HG03575 (cell line): Measurements from ENCODE around the gene MAMLD1.

Source experiments
- ATAC-seq: cut with Tn5 transposase; IDR thresholded peaks from one replicate; pipeline ENCODE4 v1.9.1; 2021; ENCODE audit not compliant: unreplicated experiment, insufficient number of reproducible peaks, low FRiP score; ENCODE audit errors: extremely low read depth

The MAMLD1 gene

DNA sequence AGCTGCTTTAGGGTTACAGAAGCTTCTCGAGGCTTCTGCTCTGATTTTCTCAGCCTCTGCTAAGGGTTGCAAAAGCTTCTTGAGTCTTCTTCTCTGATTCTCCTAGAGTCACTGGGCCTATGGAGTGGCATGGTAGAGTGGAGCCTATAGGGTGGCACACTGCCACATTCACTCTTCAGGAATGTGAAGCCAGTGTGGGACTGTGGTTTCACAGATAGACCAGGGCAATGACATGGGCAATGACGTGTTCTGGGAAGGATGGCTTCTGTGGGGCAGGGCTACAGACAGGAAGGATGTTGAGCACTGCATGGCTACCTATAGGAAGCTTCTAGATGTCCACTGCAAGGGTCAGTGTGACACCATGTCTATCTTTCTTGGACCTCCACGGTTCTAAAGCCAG lies 11.0 kb upstream of the MAMLD1 start:
- no peak for ATAC-seq

DNA sequence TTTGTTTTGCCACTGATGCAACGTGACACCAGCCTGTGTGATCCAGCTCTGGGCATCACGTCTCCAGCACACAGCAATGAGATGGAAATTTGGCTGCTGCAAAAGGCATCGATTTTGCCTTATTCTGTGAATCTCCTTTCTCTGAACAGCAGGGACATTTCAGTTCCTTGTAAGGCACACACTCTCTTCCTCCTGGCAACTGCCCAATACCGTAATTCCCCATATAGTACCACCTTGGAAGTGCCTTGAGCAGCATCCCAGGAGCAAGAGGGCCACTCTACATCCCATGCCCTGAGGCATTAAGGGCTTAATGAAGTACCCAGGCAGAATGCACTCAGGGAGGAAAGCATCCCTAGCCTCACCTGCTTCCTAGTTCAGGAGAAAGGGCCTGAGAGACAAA lies 10.5 kb upstream of the MAMLD1 start:
- ATAC-seq, result no peak

DNA sequence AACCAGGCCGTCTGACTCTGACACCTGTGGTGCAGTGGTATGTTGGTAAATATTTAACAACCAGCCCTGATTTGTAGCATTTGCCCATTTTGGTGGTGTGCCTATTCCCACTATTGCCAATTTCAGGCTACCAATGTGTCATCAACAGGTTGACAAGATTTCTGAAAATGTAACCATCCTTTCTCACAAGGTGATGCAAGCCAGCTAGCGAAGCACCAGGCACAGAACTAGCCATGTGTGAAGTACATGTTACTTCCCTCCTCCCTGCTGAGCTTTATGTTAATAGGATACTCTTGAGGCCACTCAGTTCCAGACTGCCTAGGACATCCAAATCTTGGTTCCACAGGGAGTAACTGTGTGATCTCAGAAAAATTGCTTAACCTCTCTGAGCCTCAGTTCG lies 7.2 kb upstream of the MAMLD1 start:
- no peak for ATAC-seq

DNA sequence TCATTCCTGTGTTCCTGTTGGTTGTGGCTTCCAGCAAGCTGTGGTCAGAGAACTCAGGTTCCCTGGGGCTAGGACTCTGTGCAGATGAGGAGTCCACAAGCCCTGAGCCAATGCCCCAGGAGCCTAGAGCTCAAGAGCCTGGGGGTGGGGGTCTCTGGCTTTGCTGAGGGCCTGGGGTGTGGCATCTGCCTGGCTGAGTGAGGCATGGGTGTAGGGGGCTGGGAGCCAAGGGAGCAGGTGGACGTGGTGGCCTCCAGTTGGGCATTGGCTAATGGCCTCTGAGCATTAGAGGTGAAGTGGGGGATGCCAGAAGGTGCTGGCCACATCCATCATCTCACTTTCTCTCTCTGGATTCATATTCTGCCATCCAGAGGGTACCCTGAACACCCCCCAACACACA lies 5.3 kb upstream of the MAMLD1 start:
- ATAC-seq, result no peak

DNA sequence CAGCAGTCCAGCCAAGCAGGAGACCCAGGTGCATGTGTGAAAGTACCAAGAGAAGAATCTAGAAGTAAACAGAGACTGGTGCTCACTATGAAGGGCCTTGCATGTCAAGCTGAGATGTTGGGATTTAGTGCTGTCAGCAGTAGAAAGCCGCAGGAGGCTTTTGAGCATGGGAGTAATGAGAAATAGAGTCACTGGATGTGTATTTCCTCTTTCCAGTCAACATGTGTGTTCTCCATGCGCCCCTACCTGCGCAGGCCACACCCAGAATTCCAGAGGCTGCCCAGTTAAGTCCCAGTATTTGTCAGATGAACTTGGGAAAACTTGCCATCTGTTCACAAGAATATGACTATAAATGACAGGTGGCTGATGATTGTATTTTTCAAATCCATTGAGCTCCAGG lies 4.5 kb upstream of the MAMLD1 start:
- no peak for ATAC-seq

DNA sequence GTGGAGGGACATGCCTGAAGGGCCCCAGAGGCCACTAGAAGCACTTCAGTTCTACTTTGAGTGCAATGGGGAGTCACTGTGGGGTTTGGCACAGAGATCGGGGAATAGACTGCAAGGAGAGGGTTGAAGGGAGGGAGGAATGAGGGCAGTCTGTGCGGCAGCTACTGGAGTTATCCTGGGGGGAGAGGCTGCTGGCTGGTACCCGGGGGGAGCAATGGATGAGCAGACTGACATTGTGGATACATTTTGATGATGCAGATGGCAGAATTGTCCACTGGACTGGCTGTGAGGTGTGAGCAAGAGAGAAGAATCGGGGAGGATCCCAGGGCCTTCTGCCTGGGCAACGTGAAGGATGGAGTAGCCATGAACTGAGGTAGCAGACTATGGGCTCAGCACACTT lies 2.8 kb upstream of the MAMLD1 start:
- ATAC-seq, result no peak

DNA sequence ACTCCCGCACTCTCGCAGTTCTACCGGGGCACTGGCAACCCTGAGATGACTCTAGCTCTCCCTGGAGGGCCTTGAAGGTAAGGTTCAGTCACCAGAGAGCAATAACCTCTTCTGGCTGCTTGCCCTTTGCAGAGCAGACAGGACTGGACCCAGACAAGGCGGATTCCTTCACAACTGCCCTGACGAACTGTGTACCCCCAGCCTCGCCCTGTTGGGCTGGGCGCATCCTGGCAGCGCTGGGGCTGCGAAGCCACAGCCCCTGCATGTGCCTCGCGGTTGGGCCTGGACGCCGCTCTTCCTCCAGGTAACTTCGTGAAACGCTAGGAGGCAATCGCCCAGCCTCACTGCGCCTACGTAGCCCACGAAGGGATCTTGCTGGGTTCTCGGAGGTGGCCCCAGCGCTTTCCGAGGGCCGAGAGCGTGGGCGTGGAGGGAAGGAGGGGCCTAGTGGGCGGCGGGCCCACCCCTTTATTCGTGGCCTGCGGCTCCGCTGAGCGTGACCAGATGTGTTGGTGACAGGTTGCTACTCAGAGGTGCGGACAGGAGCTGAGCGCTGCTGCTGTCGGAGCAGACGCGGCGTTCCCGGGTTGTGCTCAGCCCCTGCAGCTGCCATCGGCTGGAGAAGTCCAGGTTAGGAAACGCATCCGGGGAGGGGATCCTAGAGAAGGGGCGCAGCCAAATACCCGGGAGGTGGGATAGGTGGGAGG lies 1.9 kb upstream of the MAMLD1 start:
- ATAC-seq, result no peak

DNA sequence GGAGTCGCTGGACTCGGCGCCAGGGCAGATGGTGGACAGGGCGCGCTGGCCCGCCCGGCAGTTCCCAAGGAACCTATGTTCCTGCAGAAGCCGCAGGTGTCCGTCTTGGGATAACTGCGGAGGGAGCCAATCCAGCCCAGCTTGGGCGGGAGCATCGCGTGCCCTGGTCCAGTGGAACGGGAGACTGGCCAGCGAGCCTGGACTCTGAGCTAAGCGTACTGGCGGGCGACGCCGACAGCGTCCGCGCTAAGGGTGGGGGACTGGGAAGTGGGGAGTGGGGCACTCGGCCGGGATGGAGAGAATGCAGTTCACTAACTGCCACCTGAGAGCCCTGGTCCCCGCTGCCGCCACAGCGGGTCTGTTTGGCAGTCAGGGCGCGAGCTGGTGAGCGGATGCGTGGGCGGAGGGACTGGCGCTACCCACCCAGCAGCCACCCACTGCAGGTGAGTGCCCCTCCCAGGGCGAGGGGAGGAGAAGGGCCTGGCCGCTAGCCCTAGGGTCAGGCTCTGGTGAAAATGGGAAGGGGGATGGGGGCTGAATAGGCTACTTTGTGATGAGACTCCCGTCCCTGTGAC lies 1.3 kb upstream of the MAMLD1 start:
- ATAC-seq, result no peak

DNA sequence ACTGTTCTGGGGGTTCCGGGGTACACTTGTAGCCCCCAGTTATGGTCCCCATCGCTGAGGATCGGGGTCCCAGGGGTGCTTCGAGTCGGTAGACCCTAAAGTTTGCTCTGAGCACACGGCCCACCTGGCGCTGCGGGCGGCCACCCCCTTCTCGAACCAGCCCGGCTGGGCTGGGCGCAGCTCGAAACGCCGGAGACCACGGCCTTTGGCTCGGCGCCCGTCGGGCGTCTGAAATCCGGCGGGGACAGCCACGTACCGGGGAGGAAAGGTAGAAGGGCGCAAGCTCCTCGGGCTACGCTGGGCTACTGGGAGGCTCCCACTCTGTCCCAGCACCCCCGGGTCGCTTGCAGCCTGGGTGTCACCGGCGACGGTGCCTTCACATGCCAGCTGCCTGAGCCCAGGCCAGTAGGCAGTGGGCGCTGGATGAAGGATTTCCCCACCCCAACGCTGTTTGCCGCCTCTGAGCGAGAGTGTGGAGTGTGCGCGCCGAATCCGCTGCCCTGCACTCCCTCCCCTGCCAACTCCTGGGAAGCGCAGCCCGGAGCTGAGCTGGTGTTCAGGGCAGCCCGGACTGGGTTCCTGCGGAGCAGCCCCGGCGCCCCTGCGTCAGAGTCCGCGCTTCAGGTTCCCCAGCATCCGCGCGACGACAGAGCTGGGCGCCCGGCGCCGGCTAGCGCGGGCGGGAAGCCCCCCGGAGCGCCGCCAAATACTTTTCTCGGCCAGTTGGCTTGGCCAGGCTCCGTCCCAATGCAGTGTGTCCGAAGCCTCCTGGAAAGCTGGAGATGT lies 637 bp downstream of the MAMLD1 start:
- ATAC-seq, result no peak

DNA sequence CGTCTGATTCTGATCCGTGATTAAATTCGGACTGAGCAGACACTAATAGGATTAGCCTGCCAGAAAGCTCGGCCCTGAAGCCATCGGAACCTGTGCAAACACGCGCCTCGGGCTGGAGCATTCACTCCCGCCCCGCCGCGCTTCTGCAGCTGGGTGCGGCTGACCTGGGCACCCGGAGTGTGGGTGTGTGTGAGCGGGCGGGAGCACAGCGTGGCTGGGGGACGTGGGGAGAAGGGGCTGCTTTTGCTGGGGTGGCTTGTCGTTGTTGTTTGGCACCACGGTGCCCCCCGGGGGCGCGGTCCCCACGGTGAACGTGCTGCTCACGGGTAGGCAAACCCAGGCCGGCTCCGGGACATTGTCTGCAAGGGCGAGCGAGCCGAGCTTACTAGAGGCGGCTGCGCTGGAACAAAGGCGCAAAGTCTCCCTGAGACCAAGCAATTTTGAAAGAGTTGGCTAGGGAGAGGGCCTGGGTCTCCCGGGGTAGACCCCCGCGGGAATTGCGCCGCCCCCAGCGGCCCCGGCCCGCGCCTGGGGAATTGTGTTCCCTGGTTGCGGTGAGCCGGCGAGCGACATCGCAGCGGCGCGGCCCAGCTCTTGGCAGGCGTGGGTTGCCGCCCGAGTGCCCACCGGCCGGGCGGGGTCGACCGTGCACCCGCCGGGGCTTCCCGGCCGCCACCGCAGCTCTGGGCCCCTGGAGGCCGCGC lies 1.4 kb downstream of the MAMLD1 start:
- ATAC-seq, result no peak

DNA sequence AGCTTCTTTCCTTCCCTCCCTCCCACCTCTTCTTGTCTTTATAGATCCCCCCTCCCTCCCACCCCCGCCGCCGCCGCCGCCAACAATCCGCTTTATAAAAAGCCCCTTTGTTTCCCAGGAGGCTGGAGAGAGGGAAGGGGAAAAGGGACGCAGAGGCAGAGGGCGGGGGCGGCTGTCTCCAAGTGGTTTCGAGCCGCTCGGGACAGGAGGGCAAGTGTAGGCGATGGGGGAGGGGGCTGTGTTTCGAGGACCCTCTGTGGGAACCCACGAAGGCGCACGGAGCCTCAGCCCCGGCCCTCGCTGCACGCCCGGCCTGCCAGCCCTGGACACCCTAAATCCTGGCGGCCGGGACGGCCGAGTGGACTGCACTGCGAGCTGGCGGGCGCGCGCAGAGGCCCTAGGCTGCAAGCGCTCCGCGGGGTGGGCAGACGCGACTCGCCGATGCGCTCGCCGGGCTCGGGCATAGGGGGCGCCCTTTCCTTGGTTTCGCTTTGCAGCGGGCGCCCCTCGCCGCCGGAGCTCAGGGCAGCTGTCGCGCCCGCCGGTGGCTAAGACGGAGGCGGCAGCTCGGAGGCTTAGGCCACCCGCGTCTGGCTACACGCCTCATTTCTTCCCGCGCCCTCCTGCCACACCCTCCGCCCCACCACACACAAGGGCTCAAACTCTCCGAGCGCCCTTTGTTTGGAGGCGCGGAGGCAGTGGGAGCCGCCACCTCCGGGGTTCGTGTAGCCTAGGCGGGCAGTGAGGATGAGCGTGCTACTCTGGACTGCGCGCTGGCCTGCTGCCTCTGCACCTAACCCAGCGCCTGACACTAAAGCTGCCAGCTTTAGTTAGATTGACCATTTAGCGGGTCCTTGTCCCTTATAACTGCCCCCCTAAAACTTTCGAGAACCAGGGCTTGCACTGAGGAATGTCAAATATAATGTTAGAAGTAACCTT lies 2.2 kb downstream of the MAMLD1 start:
- no peak for ATAC-seq

DNA sequence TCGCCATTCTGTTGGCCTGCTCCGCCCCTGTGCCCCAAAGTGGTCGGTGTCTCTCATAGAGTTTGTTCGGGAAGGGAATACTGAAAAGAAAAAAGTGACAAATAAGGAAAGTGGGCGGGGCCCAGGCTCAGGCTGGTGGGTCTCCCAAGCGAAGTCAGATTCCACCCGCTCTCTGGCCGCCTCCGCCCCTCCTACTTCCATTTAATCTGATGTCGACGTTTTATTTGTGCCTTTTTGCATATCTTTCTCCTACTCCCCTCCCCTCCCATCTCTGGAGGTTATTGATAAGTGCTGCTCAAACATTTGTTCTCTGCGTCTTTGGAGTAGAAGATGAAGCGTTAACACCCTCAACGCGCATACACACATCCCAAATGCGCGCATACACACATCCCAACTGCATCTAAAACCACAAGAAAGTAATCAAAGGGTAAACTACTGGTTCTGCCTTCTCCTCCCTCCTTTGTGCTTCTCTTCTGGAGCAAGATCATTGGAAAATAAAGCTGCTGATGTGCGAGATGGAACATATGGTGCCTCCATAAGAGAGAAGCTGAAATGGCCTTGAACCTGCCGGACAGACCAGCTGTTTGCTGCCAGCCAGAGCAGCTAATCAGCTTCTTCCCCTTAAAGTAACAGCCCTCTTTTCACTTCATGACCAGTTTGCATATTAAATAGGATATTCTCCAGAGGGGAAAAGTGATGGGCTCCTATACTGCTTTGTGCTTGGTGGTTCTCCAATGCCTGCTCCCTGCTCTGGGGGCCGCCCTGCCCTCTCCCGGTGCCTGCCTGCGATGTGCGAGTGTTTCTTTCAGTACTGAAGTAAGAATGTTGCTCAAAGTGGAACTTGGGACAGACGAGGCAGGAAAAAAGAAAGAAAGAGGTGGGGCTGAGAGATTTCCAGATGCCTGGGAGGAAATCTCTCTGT lies 3.1 kb downstream of the MAMLD1 start:
- ATAC-seq, result no peak

DNA sequence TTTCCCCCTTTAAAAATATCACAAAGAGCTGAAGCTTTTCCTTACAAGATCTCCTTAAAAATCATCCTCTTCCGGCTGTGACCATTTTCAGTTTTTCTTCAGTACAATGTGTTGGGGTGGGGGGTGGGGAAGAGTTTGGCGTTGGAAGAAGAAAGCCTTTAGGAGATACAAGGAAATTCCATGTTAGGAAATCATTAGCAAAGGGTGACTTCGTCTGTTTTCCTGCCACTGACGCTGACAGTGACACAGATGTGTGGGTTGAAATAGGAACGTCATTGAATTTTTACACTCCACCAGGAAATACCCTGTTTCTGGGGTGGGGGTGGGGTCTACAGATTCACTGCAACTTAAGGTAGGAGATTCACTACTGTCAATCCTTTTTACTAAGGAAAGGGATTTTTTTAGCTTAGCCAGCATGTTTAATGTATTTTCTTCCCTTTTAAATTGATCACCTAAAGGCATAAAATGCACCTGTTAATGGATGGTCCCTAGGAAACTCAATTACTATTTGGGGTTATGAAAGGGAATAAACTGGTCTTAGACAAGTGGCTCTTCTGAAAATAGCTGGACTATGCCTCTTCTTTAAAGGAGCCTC lies 3.9 kb downstream of the MAMLD1 start:
- no peak for ATAC-seq

DNA sequence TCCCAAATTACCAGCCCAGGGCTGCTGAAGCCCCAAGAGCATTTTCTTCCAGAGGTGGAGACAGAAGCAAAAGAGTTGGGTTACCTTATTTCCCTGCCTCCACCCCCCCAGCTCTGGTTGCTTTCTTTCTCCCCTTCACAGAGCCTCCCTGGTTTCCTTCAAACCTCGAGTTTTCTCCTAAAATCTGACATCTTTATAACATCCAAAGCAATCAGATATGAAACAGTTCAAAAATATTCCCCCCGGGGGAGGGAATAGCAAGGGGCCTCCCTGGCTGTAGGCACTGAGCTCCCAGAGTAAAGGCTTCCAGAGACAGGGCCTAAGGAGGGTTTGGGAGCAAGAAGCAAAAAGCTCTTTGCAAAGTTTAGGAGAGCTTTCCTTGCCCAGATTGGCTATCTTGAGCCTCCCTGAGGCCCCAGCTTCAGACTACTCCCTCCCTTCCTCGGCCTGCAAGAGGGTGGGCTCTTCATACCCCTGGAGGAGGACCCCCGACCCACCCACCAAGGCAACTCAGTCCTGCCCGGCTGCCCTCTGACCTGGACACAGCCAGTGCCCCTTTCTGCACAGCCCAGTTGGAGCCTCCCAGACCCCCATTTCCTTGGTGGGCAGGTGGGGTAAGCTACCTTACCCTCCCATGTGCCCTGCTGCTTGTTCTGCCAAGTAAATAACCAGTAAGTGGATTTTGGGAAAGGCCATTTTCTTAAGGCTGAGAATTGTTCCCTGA lies 7.6 kb downstream of the MAMLD1 start:
- no peak for ATAC-seq

DNA sequence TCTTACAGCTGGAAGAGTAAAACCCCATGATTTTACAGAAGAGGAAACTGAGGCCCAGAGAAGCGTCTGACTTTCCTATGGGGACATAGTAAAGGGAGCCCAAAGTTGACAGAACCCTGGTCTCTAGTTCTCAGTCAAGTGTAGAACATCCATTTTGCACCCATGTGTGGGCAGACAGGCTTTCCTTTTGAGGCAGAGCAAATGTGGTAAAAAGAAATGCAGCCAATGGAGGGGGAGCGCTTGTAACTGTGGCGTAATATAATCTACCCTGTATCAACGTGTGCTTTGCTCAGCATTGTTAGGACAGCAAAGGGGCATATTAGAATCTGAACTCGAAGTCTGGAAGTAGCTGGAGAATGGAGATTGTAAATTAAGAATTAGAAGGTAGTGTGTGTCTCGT lies 8.8 kb downstream of the MAMLD1 start:
- ATAC-seq, result no peak

DNA sequence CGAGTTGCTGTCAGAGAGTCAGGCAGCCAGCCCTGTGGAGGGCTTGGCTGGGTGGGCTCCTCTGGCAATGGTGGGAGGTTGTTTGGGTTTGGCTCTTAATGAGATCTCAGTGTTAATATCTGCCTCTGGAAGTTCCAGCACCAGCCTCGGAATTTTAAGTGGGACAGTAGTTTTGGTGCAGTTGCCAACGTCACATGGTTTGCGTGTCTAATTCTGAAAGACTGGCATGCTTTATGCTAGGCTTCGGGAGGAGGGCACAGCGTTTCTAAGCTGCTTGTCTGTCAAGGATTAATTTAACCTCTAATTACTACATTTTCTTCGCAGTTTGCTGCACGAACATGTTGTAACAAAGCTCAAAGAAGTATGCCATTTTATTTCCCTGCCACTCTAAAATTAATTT lies 9.2 kb downstream of the MAMLD1 start:
- ATAC-seq, result no peak

DNA sequence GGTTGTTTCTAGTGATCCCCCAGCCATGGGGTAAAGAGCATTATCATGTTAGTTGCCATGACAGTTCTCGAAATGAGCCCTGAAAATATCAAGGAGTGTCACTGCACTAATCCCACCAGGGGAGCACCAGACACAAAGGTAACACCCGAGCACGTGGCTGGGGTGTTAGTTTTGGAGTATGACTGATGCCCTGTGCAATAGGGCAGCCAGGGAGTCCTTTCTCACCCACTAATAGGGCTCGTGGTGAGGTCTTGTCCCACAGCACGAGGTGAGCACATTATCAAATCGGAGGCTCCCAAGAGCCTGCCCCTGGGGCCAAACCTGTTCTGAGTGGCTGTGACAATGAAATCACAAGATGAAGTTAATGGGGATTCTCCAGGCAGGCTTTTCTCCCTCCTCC lies 9.6 kb downstream of the MAMLD1 start:
- ATAC-seq, result no peak
